Parietal lobe (tissue), 1 donor: ENCODE results near the gene ETFRF1. TPM values are rescaled to one million over a fixed set of nuclear protein-coding genes. Genes with fewer than 3 reads are reported as not detected.

Experiments
- total RNA-seq: library from RNA; depleted of rRNA; stranded (reverse); fragments of >200 nt; gene quantifications from one replicate; pipeline ENCODE4 v1.2.3, GENCODE V29; 2014

ETFRF1 gene
- 44.4 TPM for total RNA-seq

DNA sequence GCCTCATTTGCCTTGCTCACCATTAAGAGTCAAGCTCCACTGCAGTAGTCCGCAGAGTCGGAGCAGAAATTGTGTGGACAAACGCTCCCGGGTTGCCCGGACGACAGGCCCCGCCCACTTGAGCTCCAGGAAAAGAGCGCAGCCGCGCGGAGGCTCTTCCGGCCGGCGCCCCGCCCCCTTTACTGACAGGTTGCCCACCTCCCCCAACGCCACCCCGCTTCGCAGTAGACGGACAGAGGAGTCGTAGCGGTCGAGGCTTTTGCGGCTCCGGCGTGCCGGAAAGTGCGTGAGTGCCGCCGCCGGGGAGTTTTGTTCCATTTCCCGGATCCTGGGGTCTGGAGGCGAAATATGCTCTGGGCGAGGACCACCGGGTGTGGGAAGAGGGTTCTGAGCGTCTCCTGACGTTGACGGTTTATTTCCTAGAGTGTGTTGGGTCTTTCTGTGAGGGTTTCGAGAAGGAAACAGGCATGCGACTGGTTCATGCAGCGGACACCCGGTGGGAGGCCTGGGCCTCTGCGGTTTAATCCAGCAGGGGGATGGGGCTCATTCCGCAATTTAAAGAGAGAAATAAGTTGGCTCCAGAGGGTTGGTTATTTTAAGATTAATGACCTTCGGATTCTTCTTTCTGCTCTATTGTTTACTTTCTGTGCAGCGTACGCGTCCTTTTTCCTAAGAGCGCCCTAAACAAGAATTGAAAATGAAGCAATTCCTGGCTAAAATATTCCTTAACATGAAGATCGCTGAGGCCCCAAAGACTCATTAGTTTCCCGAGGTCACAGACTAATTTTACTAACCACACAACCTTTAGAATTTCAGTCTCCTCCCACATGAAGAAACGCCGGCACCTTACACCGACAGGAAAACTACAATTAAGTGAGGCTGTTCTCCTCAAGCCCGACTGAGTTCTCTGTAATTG lies at the start of gene ETFRF1, which contains the start of gene DNAI7:
ETFRF1 (plus strand) TSS at position 182 of the 916 bp plus-strand sequence. CDS start 8,720 bp downstream, outside the sequence.
DNAI7 (minus strand) TSS at position 105 of the 916 bp plus-strand sequence; CDS start at position 23, 82 bp downstream.

GRCh38 chr12:25250744-25251730 lies 56.0 kb downstream of the ETFRF1 start, which contains the start of gene KRAS:
Gene KRAS (minus strand): TSS chr12:25250929.

Other genes starting within 250 kb of the ETFRF1 start
- 41.0 TPM for gene BCAT1, start 246.1 kb upstream of the ETFRF1 start, total RNA-seq
- gene DNAI7, start 77 bp upstream of the ETFRF1 start, total RNA-seq: 2.5 TPM
- 40.1 TPM for gene KRAS, start 55.7 kb downstream of the ETFRF1 start, total RNA-seq